Left ventricle myocardium inferior (tissue), 1 donor: ENCODE results near the gene MTCH1. TPM values are rescaled to one million over a fixed set of nuclear protein-coding genes. Genes with fewer than 3 reads are reported as not detected.
A peak's percentile ranks its signal among the peaks of the same experiment; 100 is the strongest.

ENCODE experiments used
- DNase-seq: peaks from one replicate; pipeline ENCODE4 v3.0.0-alpha.2; 2020
- H3K27ac ChIP-seq: fragments of 200-600 bp; replicated peaks from 2 replicates; pipeline ENCODE4 v1.8.0; 2021
- H3K27me3 ChIP-seq: fragments of 200-600 bp; 2 replicates; pipeline ENCODE4 v1.8.0; 2021; ENCODE audit warnings: low read depth
- H3K36me3 ChIP-seq: fragments of 200-600 bp; 2 replicates; pipeline ENCODE4 v1.8.0; 2021
- H3K4me1 ChIP-seq: fragments of 200-600 bp; 2 replicates; pipeline ENCODE4 v1.8.0; 2021
- H3K4me3 ChIP-seq: fragments of 200-600 bp; 2 replicates; pipeline ENCODE4 v1.8.0; 2021; ENCODE audit warnings: mild to moderate bottlenecking, moderate library complexity
- H3K9me3 ChIP-seq: fragments of 200-600 bp; replicated peaks from 2 replicates; pipeline ENCODE4 v1.8.0; 2021
- CTCF ChIP-seq: fragments of 200-600 bp; IDR thresholded peaks from 2 replicates; pipeline ENCODE4 v1.8.0; 2021; ENCODE audit warnings: antibody characterized with exemption, mild to moderate bottlenecking, borderline replicate concordance
- intact Hi-C: fragments of 100-400 bp; cut with micrococcal nuclease; formaldehyde crosslinking; loops from one replicate; pipeline ENCODE4 v1.11.0; 2022
- long read RNA-seq: library from polyadenylated mRNA; unstranded; transcript quantifications from one replicate; pipeline ENCODE4 v2.0.0, GENCODE V29; 2021
- total RNA-seq: library from RNA; stranded (reverse); fragmentation: NEBNext Ultra II Directional; extraction: Animal tissue kit (Norgen Biotek cat#: 25700); gene quantifications from one replicate; pipeline ENCODE4 v1.2.1, GENCODE V29; 2021
- donor health status: DM: no; HTN: yes; CAD: no; lungs with severe emphysema.

MTCH1 gene
- 162 TPM for total RNA-seq
- long read RNA-seq, transcript MTCH1-202 (12 exons, 2,057 nt): major isoform, 381 of 863 reads
- long read RNA-seq, transcript MTCH1-204 (11 exons, 1,572 nt): minor isoform, 13 of 863 reads
- long read RNA-seq, transcript MTCH1-201 (12 exons, 2,006 nt): minor isoform, 313 of 863 reads
- long read RNA-seq, partial matches to known transcripts: 31 of 863 reads
- long read RNA-seq, other reads (novel, unspliced or antisense): 125 of 863 reads

- intact Hi-C loops: no loop called here
- DNase-seq: peak; percentile 92
- Histone ChIP-seq H3K4me1 (peaks cover 64% of the 10 kb centered on the region), H3K27me3 (no peaks in the 10 kb centered on the region), H3K4me3 (peak within 1 kb of the TSS; percentile 96), H3K27ac (peak within 1 kb of the TSS; percentile 98), H3K9me3 (no peaks in the 10 kb centered on the region), H3K36me3 (peaks cover 1% of the 10 kb centered on the region)
- TF ChIP-seq CTCF: peak; percentile 24
Observed at GRCh38 chr6:36985808-36986703, at the start of gene MTCH1. Gene MTCH1 (minus strand): TSS chr6:36986196. CDS start chr6:36986173, 23 bp downstream.

- Histone ChIP-seq H3K27me3 (no peaks in the 10 kb centered on the region), H3K4me1 (peaks cover 3% of the 10 kb centered on the region), H3K27ac (no peak overlapping the region), H3K4me3 (no peak overlapping the region), H3K9me3 (peaks cover 6% of the 10 kb centered on the region), H3K36me3 (no peaks in the 10 kb centered on the region)
- TF ChIP-seq CTCF: no peak
- no peak for DNase-seq
- intact Hi-C loops: loop anchor here (10.0 kb wide), 1 partner anchor 171 kb away; no protein-coding TSS in a partner anchor
Observed at GRCh38 chr6:37033819-37034795, 48.1 kb upstream of the MTCH1 start.

- Histone ChIP-seq H3K36me3 (no peaks in the 10 kb centered on the region), H3K27ac (no peak overlapping the region), H3K9me3 (peaks cover 6% of the 10 kb centered on the region), H3K4me1 (no peaks in the 10 kb centered on the region), H3K4me3 (no peak overlapping the region), H3K27me3 (no peaks in the 10 kb centered on the region)
- intact Hi-C loops: loop anchor here (10.0 kb wide), 1 partner anchor 172 kb away; no protein-coding TSS in a partner anchor
- DNase-seq: no peak
- no peak for TF ChIP-seq CTCF
Observed at GRCh38 chr6:37033255-37033654, 47.3 kb upstream of the MTCH1 start.

- Histone ChIP-seq H3K4me3 (no peak overlapping the region), H3K4me1 (no peaks in the 10 kb centered on the region), H3K27me3 (no peaks in the 10 kb centered on the region), H3K27ac (no peak overlapping the region), H3K36me3 (no peaks in the 10 kb centered on the region), H3K9me3 (peaks cover 6% of the 10 kb centered on the region)
- no peak for TF ChIP-seq CTCF
- no peak for DNase-seq
- intact Hi-C loops: loop anchor here (10.0 kb wide), 1 partner anchor 173 kb away; no protein-coding TSS in a partner anchor
Observed at GRCh38 chr6:37032239-37032638, 46.2 kb upstream of the MTCH1 start.

GRCh38 chr6:37030599-37030998 is 44.6 kb upstream of the MTCH1 start:
- peaks cover 6% of the 10 kb centered on the region for H3K9me3 ChIP-seq
- no peak overlapping the region for H3K4me3 ChIP-seq
- intact Hi-C loops: loop anchor here (10.0 kb wide), 1 partner anchor 174 kb away; no protein-coding TSS in a partner anchor
- no peak overlapping the region for H3K27ac ChIP-seq
- DNase-seq: no peak
- H3K27me3 ChIP-seq: no peaks in the 10 kb centered on the region
- H3K36me3 ChIP-seq: no peaks in the 10 kb centered on the region
- H3K4me1 ChIP-seq: no peaks in the 10 kb centered on the region
- no peak for TF ChIP-seq CTCF
